MM.1S (cell line): ENCODE measurements around the gene APOBEC2.

Experiments used
- DNase-seq: peaks from one replicate; pipeline ENCODE4 v3.0.0-alpha.2; 2015
- H2AFZ ChIP-seq: fragments of 300-600 bp; sonication (generic); 2 replicates; pipeline ENCODE4 v1.6.0; 2016; ENCODE audit warnings: antibody characterized with exemption, low read length
- H3F3A ChIP-seq: fragments of 300-600 bp; sonication (generic); 2 replicates; pipeline ENCODE4 v1.6.1; 2016; ENCODE audit warnings: mild to moderate bottlenecking, antibody characterized with exemption, low read length, moderate library complexity, mixed read lengths; ENCODE audit not compliant: insufficient read depth
- H3K27ac ChIP-seq: fragments of 300-600 bp; sonication (generic); 2 replicates; pipeline ENCODE4 v1.5.1; 2016; ENCODE audit warnings: mild to moderate bottlenecking, low read length
- H3K27me3 ChIP-seq: fragments of 300-600 bp; sonication (generic); replicated peaks from 2 replicates; pipeline ENCODE4 v1.6.0; 2016; ENCODE audit warnings: low read length; ENCODE audit not compliant: insufficient read depth
- H3K36me3 ChIP-seq: fragments of 300-600 bp; sonication (generic); replicated peaks from 2 replicates; pipeline ENCODE4 v1.6.1; 2016; ENCODE audit warnings: mild to moderate bottlenecking, low read length, mixed read lengths; ENCODE audit not compliant: insufficient read depth
- H3K4me1 ChIP-seq: fragments of 300-600 bp; sonication (generic); 2 replicates; pipeline ENCODE4 v1.6.1; 2016; ENCODE audit warnings: low read length, mixed read lengths
- H3K4me2 ChIP-seq: fragments of 300-600 bp; sonication (generic); 2 replicates; pipeline ENCODE4 v1.6.0; 2016; ENCODE audit warnings: low read depth, low read length
- H3K4me3 ChIP-seq: fragments of 300-600 bp; sonication (generic); 2 replicates; pipeline ENCODE4 v1.5.1; 2016; ENCODE audit warnings: low read length, mixed read lengths
- H3K79me2 ChIP-seq: fragments of 300-600 bp; sonication (generic); 2 replicates; pipeline ENCODE4 v1.6.1; 2016; ENCODE audit warnings: mixed run types, low read length, mixed read lengths
- H3K9ac ChIP-seq: fragments of 300-600 bp; sonication (generic); 2 replicates; pipeline ENCODE4 v1.6.1; 2016; ENCODE audit warnings: low read length, mixed read lengths
- H3K9me2 ChIP-seq: fragments of 300-600 bp; sonication (generic); replicated peaks from 2 replicates; pipeline ENCODE4 v1.6.1; 2016; ENCODE audit warnings: mild to moderate bottlenecking, low read length, mixed read lengths; ENCODE audit not compliant: insufficient read depth
- H3K9me3 ChIP-seq: fragments of 300-600 bp; sonication (generic); replicated peaks from 2 replicates; pipeline ENCODE4 v1.6.1; 2016; ENCODE audit warnings: mild to moderate bottlenecking, low read length, mixed read lengths; ENCODE audit not compliant: insufficient read depth
- H4K20me1 ChIP-seq: fragments of 300-600 bp; sonication (generic); 2 replicates; pipeline ENCODE4 v1.6.1; 2016; ENCODE audit warnings: mild to moderate bottlenecking, low read length, moderate library complexity, mixed read lengths; ENCODE audit not compliant: insufficient read depth
- CTCF ChIP-seq: fragments of 300-600 bp; sonication (generic); IDR thresholded peaks from 2 replicates; pipeline ENCODE4 v1.5.1; 2016; ENCODE audit warnings: antibody characterized with exemption, low read length, mixed read lengths
- EZH2 ChIP-seq: fragments of 300-600 bp; sonication (generic); optimal IDR thresholded peaks from 2 replicates; pipeline ENCODE3; 2017; ENCODE audit warnings: low read depth, mild to moderate bottlenecking, antibody characterized with exemption, low read length, mixed read lengths
- EZH2phosphoT487 ChIP-seq: fragments of 300-600 bp; sonication (generic); IDR thresholded peaks from 2 replicates; pipeline ENCODE4 v1.6.1; 2018; ENCODE audit warnings: antibody characterized with exemption, low read length

APOBEC2 gene

GRCh38 chr6:41071501-41071922, 18.5 kb downstream of the APOBEC2 start:
- Histone ChIP-seq H3K27ac (peak overlapping the region; percentile 99), H3K9me3 (no peaks in the 10 kb centered on the region), H3K4me3 (peak overlapping the region; percentile 95), H2AFZ (peak overlapping the region; percentile 84), H3F3A (peaks cover 23% of the 10 kb centered on the region), H3K4me2 (peak overlapping the region; percentile 68), H3K36me3 (no peaks in the 10 kb centered on the region), H3K27me3 (no peaks in the 10 kb centered on the region), H3K79me2 (peaks cover 42% of the 10 kb centered on the region), H3K9me2 (no peaks in the 10 kb centered on the region), H4K20me1 (no peaks in the 10 kb centered on the region), H3K4me1 (peaks cover 2% of the 10 kb centered on the region; the same call in 1 of the 2 replicates), H3K9ac (peak overlapping the region; percentile 99)
- peak; percentile 72 for DNase-seq
- TF ChIP-seq CTCF (no peak), EZH2 (no peak), EZH2phosphoT487 (no peak)

GRCh38 chr6:41071923-41072835, 19.2 kb downstream of the APOBEC2 start, which contains the start of gene OARD1:
Gene OARD1 (minus strand): TSS chr6:41072356. CDS start chr6:41071634, 722 bp downstream.
- H3K9me3 ChIP-seq, result no peaks in the 10 kb centered on the region
- peak within 1 kb of the TSS; percentile 95 for H3K4me3 ChIP-seq
- peak within 1 kb of the TSS; percentile 99 for H3K9ac ChIP-seq
- peaks cover 23% of the 10 kb centered on the region for H3F3A ChIP-seq
- peaks cover 49% of the 10 kb centered on the region for H3K79me2 ChIP-seq
- no peaks in the 10 kb centered on the region for H3K9me2 ChIP-seq
- H2AFZ ChIP-seq, result peak within 1 kb of the TSS; percentile 84
- H3K27me3 ChIP-seq, result no peaks in the 10 kb centered on the region
- no peaks in the 10 kb centered on the region for H4K20me1 ChIP-seq
- H3K4me1 ChIP-seq, result no peaks in the 10 kb centered on the region
- peak within 1 kb of the TSS; percentile 99 for H3K27ac ChIP-seq
- peak within 1 kb of the TSS; percentile 76 for H3K4me2 ChIP-seq
- TF ChIP-seq CTCF (no peak), EZH2 (no peak), EZH2phosphoT487 (no peak)
- peak; percentile 98 for DNase-seq
- no peaks in the 10 kb centered on the region for H3K36me3 ChIP-seq

GRCh38 chr6:41072836-41073202, 19.8 kb downstream of the APOBEC2 start, which contains the start of gene NFYA:
Gene NFYA (plus strand): TSS chr6:41072974. CDS start chr6:41079090, 6,116 bp downstream.
- Histone ChIP-seq H2AFZ (peak within 1 kb of the TSS; percentile 84), H3K4me1 (no peaks in the 10 kb centered on the region), H3K9me2 (no peaks in the 10 kb centered on the region), H3K27ac (peak within 1 kb of the TSS; percentile 99), H3K4me3 (peak within 1 kb of the TSS; percentile 95), H3K36me3 (no peaks in the 10 kb centered on the region), H3K4me2 (peak within 1 kb of the TSS; percentile 76), H3K9me3 (no peaks in the 10 kb centered on the region), H3K9ac (peak within 1 kb of the TSS; percentile 99), H3K79me2 (peaks cover 56% of the 10 kb centered on the region), H3K27me3 (no peaks in the 10 kb centered on the region), H3F3A (peaks cover 23% of the 10 kb centered on the region), H4K20me1 (no peaks in the 10 kb centered on the region)
- no peak for DNase-seq
- TF ChIP-seq CTCF (no peak), EZH2 (no peak), EZH2phosphoT487 (no peak)
